Measurements from ENCODE around the gene ZFP37.

Gene ZFP37

GRCh38 chr9:113057193-113057592 lies 669 bp upstream of the ZFP37 start:
- no peak for TF ChIP-seq CTCF (IDR thresholded peaks at IDR 0.05; ENCODE audit: low read depth, low read length, missing control alignments)
- H3K4me3 ChIP-seq (replicated peaks; ENCODE audit: low read depth, low read length) = peak overlapping the region; percentile 74
- no peak for DNase-seq (ENCODE audit: extremely low read depth, low read depth)

GRCh38 chr9:113042884-113043657 lies 13.5 kb downstream of the ZFP37 start:
- no peak for TF ChIP-seq CTCF (IDR thresholded peaks at IDR 0.05; ENCODE audit: low read depth, low read length, missing control alignments)
- DNase-seq (ENCODE audit: extremely low read depth, low read depth) = no peak
- H3K4me3 ChIP-seq (replicated peaks; ENCODE audit: low read depth, low read length) = no peak overlapping the region

GRCh38 chr9:113026200-113026599 lies 30.3 kb downstream of the ZFP37 start:
- no peak for DNase-seq (ENCODE audit: extremely low read depth, low read depth)
- H3K4me3 ChIP-seq (replicated peaks; ENCODE audit: low read depth, low read length) = no peak overlapping the region

GRCh38 chr9:113018247-113018646 lies 38.3 kb downstream of the ZFP37 start:
- no peak for TF ChIP-seq CTCF (IDR thresholded peaks at IDR 0.05; ENCODE audit: low read depth, low read length, missing control alignments)
- no peak for DNase-seq (ENCODE audit: extremely low read depth, low read depth)
- H3K4me3 ChIP-seq (replicated peaks; ENCODE audit: low read depth, low read length) = no peak overlapping the region

More at GRCh38 chr9:113026200-113026599, 30.3 kb downstream of the ZFP37 start:
- TF ChIP-seq CTCF (IDR thresholded peaks at IDR 0.05; ENCODE audit: low read depth, low read length, missing control alignments) = no peak

GRCh38 chr9:113012492-113012891 lies 44.0 kb downstream of the ZFP37 start:
- TF ChIP-seq CTCF (IDR thresholded peaks at IDR 0.05; ENCODE audit: low read depth, low read length, missing control alignments) = no peak
- no peak overlapping the region for H3K4me3 ChIP-seq (replicated peaks; ENCODE audit: low read depth, low read length)
- DNase-seq (ENCODE audit: extremely low read depth, low read depth) = no peak

- peak; percentile 33 for DNase-seq (ENCODE audit: extremely low read depth, low read depth)
- peak within 1 kb of the TSS; percentile 47 for H3K4me3 ChIP-seq (replicated peaks; ENCODE audit: low read depth, low read length)
- no peak for TF ChIP-seq CTCF (IDR thresholded peaks at IDR 0.05; ENCODE audit: low read depth, low read length, missing control alignments)
Measured at GRCh38 chr9:113011911-113012381, 44.6 kb downstream of the ZFP37 start, which contains the start of gene ZNF883. Gene ZNF883 (minus strand): TSS chr9:113012192.
